Effector memory CD4-positive, alpha-beta T cell (primary cell): ENCODE data around the gene PADI2.

ENCODE experiments used
- DNase-seq, 3 donors: peaks; one replicate each; pipeline ENCODE4 v3.0.0-alpha.2; 2020
- H3K27ac ChIP-seq: 2 replicates; pipeline ENCODE4 v1.7.0; 2013; ENCODE audit warnings: mild to moderate bottlenecking, low read length, moderate library complexity; ENCODE audit not compliant: insufficient read depth, poor library complexity, severe bottlenecking
- H3K27me3 ChIP-seq: replicated peaks from 2 replicates; pipeline ENCODE4 v1.7.0; 2013; ENCODE audit warnings: mild to moderate bottlenecking, low read length; ENCODE audit not compliant: insufficient read depth, control insufficient read depth, poor library complexity, severe bottlenecking
- H3K36me3 ChIP-seq: 2 replicates; pipeline ENCODE4 v1.7.0; 2013; ENCODE audit warnings: mild to moderate bottlenecking, low read length, moderate library complexity; ENCODE audit not compliant: control insufficient read depth, insufficient read depth
- H3K4me1 ChIP-seq: 2 replicates; pipeline ENCODE4 v1.7.0; 2013; ENCODE audit warnings: low read length, mild to moderate bottlenecking; ENCODE audit not compliant: control insufficient read depth, insufficient read depth, poor library complexity, severe bottlenecking
- H3K4me3 ChIP-seq: 2 replicates; pipeline ENCODE4 v1.7.0; 2013; ENCODE audit warnings: low read length, low read depth, mild to moderate bottlenecking; ENCODE audit not compliant: insufficient read depth, poor library complexity, severe bottlenecking
- H3K9me3 ChIP-seq: 2 replicates; pipeline ENCODE4 v1.7.0; 2013; ENCODE audit warnings: mild to moderate bottlenecking, low read length, moderate library complexity; ENCODE audit not compliant: control insufficient read depth

The PADI2 gene

GRCh38 chr1:17030206-17030605 is 89.0 kb downstream of the PADI2 start:
- Histone ChIP-seq H3K27me3 (no peaks in the 10 kb centered on the region), H3K4me3 (no peak overlapping the region), H3K4me1 (no peaks in the 10 kb centered on the region), H3K27ac (no peak overlapping the region), H3K36me3 (peaks cover 70% of the 10 kb centered on the region), H3K9me3 (no peaks in the 10 kb centered on the region)
- DNase-seq, result no peak

- no peaks in the 10 kb centered on the region for H3K9me3 ChIP-seq
- no peaks in the 10 kb centered on the region for H3K27me3 ChIP-seq
- no peak for DNase-seq
- no peak overlapping the region for H3K4me3 ChIP-seq
- no peak overlapping the region for H3K27ac ChIP-seq
- no peaks in the 10 kb centered on the region for H3K4me1 ChIP-seq
- peaks cover 84% of the 10 kb centered on the region for H3K36me3 ChIP-seq
Measured at GRCh38 chr1:17028662-17029188, 90.5 kb downstream of the PADI2 start.

- no peaks in the 10 kb centered on the region for H3K27me3 ChIP-seq
- DNase-seq, result no peak
- H3K4me3 ChIP-seq, result no peak overlapping the region
- H3K27ac ChIP-seq, result no peak overlapping the region
- peaks cover 85% of the 10 kb centered on the region for H3K36me3 ChIP-seq
- no peaks in the 10 kb centered on the region for H3K4me1 ChIP-seq
- H3K9me3 ChIP-seq, result no peaks in the 10 kb centered on the region
Measured at GRCh38 chr1:17027900-17028299, 91.4 kb downstream of the PADI2 start.

- Histone ChIP-seq H3K9me3 (no peaks in the 10 kb centered on the region), H3K36me3 (peaks cover 85% of the 10 kb centered on the region), H3K27ac (no peak overlapping the region), H3K4me3 (no peak overlapping the region), H3K4me1 (no peaks in the 10 kb centered on the region), H3K27me3 (no peaks in the 10 kb centered on the region)
- no peak for DNase-seq
Measured at GRCh38 chr1:17027403-17027802, 91.8 kb downstream of the PADI2 start.

GRCh38 chr1:17024721-17025120 is 94.5 kb downstream of the PADI2 start:
- H3K4me1 ChIP-seq, result no peaks in the 10 kb centered on the region
- no peak for DNase-seq
- no peaks in the 10 kb centered on the region for H3K27me3 ChIP-seq
- H3K4me3 ChIP-seq, result no peak overlapping the region
- no peak overlapping the region for H3K27ac ChIP-seq
- peaks cover 97% of the 10 kb centered on the region for H3K36me3 ChIP-seq
- H3K9me3 ChIP-seq, result no peaks in the 10 kb centered on the region

GRCh38 chr1:17023573-17023972 is 95.7 kb downstream of the PADI2 start:
- no peak for DNase-seq
- no peaks in the 10 kb centered on the region for H3K9me3 ChIP-seq
- no peak overlapping the region for H3K27ac ChIP-seq
- H3K36me3 ChIP-seq, result peaks cover 95% of the 10 kb centered on the region
- no peaks in the 10 kb centered on the region for H3K27me3 ChIP-seq
- no peaks in the 10 kb centered on the region for H3K4me1 ChIP-seq
- no peak overlapping the region for H3K4me3 ChIP-seq

- peaks cover 95% of the 10 kb centered on the region for H3K36me3 ChIP-seq
- no peak overlapping the region for H3K4me3 ChIP-seq
- no peaks in the 10 kb centered on the region for H3K9me3 ChIP-seq
- no peaks in the 10 kb centered on the region for H3K27me3 ChIP-seq
- H3K4me1 ChIP-seq, result no peaks in the 10 kb centered on the region
- H3K27ac ChIP-seq, result no peak overlapping the region
- DNase-seq, result no peak
Measured at GRCh38 chr1:17023102-17023501, 96.1 kb downstream of the PADI2 start.

GRCh38 chr1:17021896-17022295 is 97.4 kb downstream of the PADI2 start:
- H3K36me3 ChIP-seq, result peaks cover 86% of the 10 kb centered on the region

GRCh38 chr1:17020502-17020901 is 98.7 kb downstream of the PADI2 start:
- no peak for DNase-seq
- Histone ChIP-seq H3K36me3 (peaks cover 72% of the 10 kb centered on the region), H3K9me3 (no peaks in the 10 kb centered on the region), H3K27me3 (no peaks in the 10 kb centered on the region), H3K4me1 (no peaks in the 10 kb centered on the region), H3K4me3 (no peak overlapping the region), H3K27ac (no peak overlapping the region)

More at GRCh38 chr1:17021896-17022295, 97.4 kb downstream of the PADI2 start:
- Histone ChIP-seq H3K4me1 (no peaks in the 10 kb centered on the region), H3K4me3 (no peak overlapping the region), H3K27ac (no peak overlapping the region), H3K9me3 (no peaks in the 10 kb centered on the region), H3K27me3 (no peaks in the 10 kb centered on the region)
- no peak for DNase-seq

GRCh38 chr1:17018849-17019248 is 100.4 kb downstream of the PADI2 start:
- no peaks in the 10 kb centered on the region for H3K9me3 ChIP-seq
- H3K27ac ChIP-seq, result no peak overlapping the region
- peaks cover 56% of the 10 kb centered on the region for H3K36me3 ChIP-seq
- H3K4me3 ChIP-seq, result no peak overlapping the region
- H3K4me1 ChIP-seq, result no peaks in the 10 kb centered on the region
- H3K27me3 ChIP-seq, result no peaks in the 10 kb centered on the region
- DNase-seq, result no peak
